Measurements from ENCODE around the gene KLHDC7A. TPM values are rescaled to one million over a fixed set of nuclear protein-coding genes. Genes with fewer than 3 reads are reported as not detected.

The KLHDC7A gene
- not detected in 2 replicates for total RNA-seq

GRCh38 chr1:18480315-18481189 is at the start of gene KLHDC7A:
TSS of gene KLHDC7A (plus strand) at chr1:18480930. CDS start at chr1:18480982, 52 bp downstream.

Other genes starting within 250 kb of the KLHDC7A start
- gene PAX7, start 149.9 kb downstream of the KLHDC7A start, total RNA-seq, result not detected in 2 replicates